Measurements from ENCODE around the gene MGAT5.
A peak's percentile ranks its signal among the peaks of the same experiment; 100 is the strongest.

MGAT5 gene

GRCh38 chr2:134256956-134257355, 3.1 kb downstream of the MGAT5 start:
- no peak for DNase-seq (ENCODE audit: low read depth in 2 of 2)

- no peak for DNase-seq (ENCODE audit: low read depth in 2 of 2)
Measured at GRCh38 chr2:134257509-134257908, 3.6 kb downstream of the MGAT5 start.

- DNase-seq (ENCODE audit: low read depth in 2 of 2), result no peak
Measured at GRCh38 chr2:134257965-134258683, 4.3 kb downstream of the MGAT5 start.

GRCh38 chr2:134258684-134259388, 5.0 kb downstream of the MGAT5 start:
- peak; percentile 15 to 25 for DNase-seq (ENCODE audit: low read depth in 2 of 2)

- no peak for DNase-seq (ENCODE audit: low read depth in 2 of 2)
Measured at GRCh38 chr2:134259571-134259970, 5.7 kb downstream of the MGAT5 start.

GRCh38 chr2:134259994-134260393, 6.1 kb downstream of the MGAT5 start:
- DNase-seq (ENCODE audit: low read depth in 2 of 2), result no peak

- no peak for DNase-seq (ENCODE audit: low read depth in 2 of 2)
Measured at GRCh38 chr2:134260713-134261112, 6.8 kb downstream of the MGAT5 start.

- DNase-seq (ENCODE audit: low read depth in 2 of 2), result no peak
Measured at GRCh38 chr2:134261398-134262131, 7.7 kb downstream of the MGAT5 start.

GRCh38 chr2:134262684-134263083, 8.8 kb downstream of the MGAT5 start:
- DNase-seq (ENCODE audit: low read depth in 2 of 2), result no peak

GRCh38 chr2:134268265-134268664, 14.4 kb downstream of the MGAT5 start:
- DNase-seq (ENCODE audit: low read depth in 2 of 2), result no peak

GRCh38 chr2:134269230-134269629, 15.4 kb downstream of the MGAT5 start:
- DNase-seq (ENCODE audit: low read depth in 2 of 2), result no peak

- no peak for DNase-seq (ENCODE audit: low read depth in 2 of 2)
Measured at GRCh38 chr2:134269972-134270735, 16.3 kb downstream of the MGAT5 start.

- no peak for DNase-seq (ENCODE audit: low read depth in 2 of 2)
Measured at GRCh38 chr2:134271758-134272157, 17.9 kb downstream of the MGAT5 start.

GRCh38 chr2:134272806-134273205, 18.9 kb downstream of the MGAT5 start:
- no peak for DNase-seq (ENCODE audit: low read depth in 2 of 2)

- no peak for DNase-seq (ENCODE audit: low read depth in 2 of 2)
Measured at GRCh38 chr2:134273256-134273983, 19.5 kb downstream of the MGAT5 start.

- no peak for DNase-seq (ENCODE audit: low read depth in 2 of 2)
Measured at GRCh38 chr2:134274121-134274520, 20.2 kb downstream of the MGAT5 start.

- no peak for DNase-seq (ENCODE audit: low read depth in 2 of 2)
Measured at GRCh38 chr2:134275058-134275862, 21.4 kb downstream of the MGAT5 start.

GRCh38 chr2:134276381-134277172, 22.7 kb downstream of the MGAT5 start:
- DNase-seq (ENCODE audit: low read depth in 2 of 2), result no peak

GRCh38 chr2:134277223-134277622, 23.4 kb downstream of the MGAT5 start:
- DNase-seq (ENCODE audit: low read depth in 2 of 2), result no peak

GRCh38 chr2:134278553-134278952, 24.7 kb downstream of the MGAT5 start:
- no peak for DNase-seq (ENCODE audit: low read depth in 2 of 2)

Measured in activated CD8-positive, alpha-beta memory T cell treated with anti-CD3 and anti-CD28 coated beads for 4 hours (primary cell).